Suprapubic skin (tissue), 4 donors: Measurements from ENCODE around the gene TACC3.

ENCODE experiments used
- POLR2A ChIP-seq, 2 donors: fragments of 450-650 bp; IDR thresholded peaks; one replicate each; pipeline ENCODE4 v1.6.1; 2017; ENCODE audit warnings: antibody characterized with exemption in 2 of 2, mild to moderate bottlenecking in 2 of 2, moderate library complexity in 2 of 2
- POLR2AphosphoS5 ChIP-seq, 3 donors: sonication (generic); formaldehyde crosslinking; IDR thresholded peaks; one replicate each; pipeline ENCODE4 v1.6.1; 2017; ENCODE audit warnings: antibody characterized with exemption in 3 of 3
- TF ChIP-seq, protein P1 (sequence below), 2 donors: fragments of 200-600 bp in 1 of 2; fragments of 450-650 bp in 1 of 2; sonication (generic) in 1 of 2; IDR thresholded peaks; one replicate each; pipeline ENCODE4 v1.5.1; 2016 to 2019; ENCODE audit warnings: antibody characterized with exemption in 2 of 2, mild to moderate bottlenecking in 1 of 2, moderate library complexity in 1 of 2

DNA sequence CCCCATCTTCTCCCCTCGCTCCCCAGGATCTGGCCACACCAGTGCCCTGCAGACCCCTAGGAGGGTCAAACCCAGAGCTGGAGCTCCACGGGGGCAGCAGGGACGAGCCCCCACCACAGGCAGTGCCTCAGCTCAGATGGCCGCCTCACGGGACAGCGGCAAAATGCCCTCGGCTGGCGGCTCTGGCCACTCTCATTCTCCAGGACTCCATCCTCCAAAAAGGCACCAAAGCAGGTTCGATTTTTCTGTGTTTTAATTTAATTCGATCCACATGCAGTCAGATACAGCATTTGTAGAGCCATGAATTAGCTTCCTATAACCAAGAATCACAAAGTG, 45.6 kb upstream of the TACC3 start:
- TF ChIP-seq, protein P1, sequence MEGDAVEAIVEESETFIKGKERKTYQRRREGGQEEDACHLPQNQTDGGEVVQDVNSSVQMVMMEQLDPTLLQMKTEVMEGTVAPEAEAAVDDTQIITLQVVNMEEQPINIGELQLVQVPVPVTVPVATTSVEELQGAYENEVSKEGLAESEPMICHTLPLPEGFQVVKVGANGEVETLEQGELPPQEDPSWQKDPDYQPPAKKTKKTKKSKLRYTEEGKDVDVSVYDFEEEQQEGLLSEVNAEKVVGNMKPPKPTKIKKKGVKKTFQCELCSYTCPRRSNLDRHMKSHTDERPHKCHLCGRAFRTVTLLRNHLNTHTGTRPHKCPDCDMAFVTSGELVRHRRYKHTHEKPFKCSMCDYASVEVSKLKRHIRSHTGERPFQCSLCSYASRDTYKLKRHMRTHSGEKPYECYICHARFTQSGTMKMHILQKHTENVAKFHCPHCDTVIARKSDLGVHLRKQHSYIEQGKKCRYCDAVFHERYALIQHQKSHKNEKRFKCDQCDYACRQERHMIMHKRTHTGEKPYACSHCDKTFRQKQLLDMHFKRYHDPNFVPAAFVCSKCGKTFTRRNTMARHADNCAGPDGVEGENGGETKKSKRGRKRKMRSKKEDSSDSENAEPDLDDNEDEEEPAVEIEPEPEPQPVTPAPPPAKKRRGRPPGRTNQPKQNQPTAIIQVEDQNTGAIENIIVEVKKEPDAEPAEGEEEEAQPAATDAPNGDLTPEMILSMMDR (IDR thresholded peaks at IDR 0.05) = no peak
- TF ChIP-seq POLR2A (IDR thresholded peaks at IDR 0.05) (no peak), POLR2AphosphoS5 (IDR thresholded peaks at IDR 0.05) (no peak)
